HUES6 (cell line): ENCODE measurements around the gene DOCK1.
"Not testable (repeated sequence)": the region's sequence is repeated elsewhere in the genome, so short reads cannot be mapped to it uniquely, and the experiment has no call there.

Experiments used
- H3K27ac ChIP-seq: 2 replicates; pipeline ENCODE4 v1.7.0; 2013; ENCODE audit warnings: low read depth, mild to moderate bottlenecking, low read length, inconsistent platforms
- H3K27me3 ChIP-seq: 2 replicates; pipeline ENCODE4 v1.6.1; 2013; ENCODE audit warnings: low read length; ENCODE audit not compliant: control insufficient read depth, insufficient read depth
- H3K36me3 ChIP-seq: 2 replicates; pipeline ENCODE4 v1.6.1; 2013; ENCODE audit warnings: low read length; ENCODE audit not compliant: control insufficient read depth, insufficient read depth
- H3K4me1 ChIP-seq: 2 replicates; pipeline ENCODE4 v1.6.1; 2013; ENCODE audit warnings: low read length; ENCODE audit not compliant: control insufficient read depth, insufficient read depth
- H3K4me3 ChIP-seq: 2 replicates; pipeline ENCODE4 v1.5.1; 2013; ENCODE audit warnings: low read depth, low read length
- H3K9ac ChIP-seq: one replicate; pipeline ENCODE4 v1.6.1; 2013; ENCODE audit warnings: mild to moderate bottlenecking, low read length
- H3K9me3 ChIP-seq: 2 replicates; pipeline ENCODE4 v1.6.1; 2013; ENCODE audit warnings: low read depth, low read length; ENCODE audit not compliant: control insufficient read depth, insufficient read depth

DOCK1 gene

DNA sequence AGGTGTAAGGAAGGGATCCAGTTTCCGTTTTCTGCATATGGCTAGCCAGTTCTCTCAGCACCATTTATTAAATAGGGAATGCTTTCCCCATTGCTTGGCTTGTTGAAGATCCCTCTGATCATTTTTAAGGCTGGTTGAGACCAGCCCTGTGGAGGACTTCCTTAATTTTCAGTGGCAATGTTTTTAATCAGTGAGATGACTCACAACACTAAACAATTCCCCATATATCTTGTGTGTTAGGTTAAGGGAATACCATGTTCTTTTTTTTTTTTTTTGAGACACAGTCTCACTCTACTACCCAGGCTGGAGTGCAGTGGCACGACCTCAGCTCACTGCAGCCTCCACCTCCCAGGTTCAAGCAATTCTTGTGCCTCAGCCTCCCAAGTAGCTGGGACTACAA lies 404.4 kb downstream of the DOCK1 start:
- H3K36me3 ChIP-seq, H3K27ac ChIP-seq, H3K4me3 ChIP-seq, H3K9ac ChIP-seq, H3K9me3 ChIP-seq, H3K27me3 ChIP-seq: not testable (repeated sequence)
- H3K4me1 ChIP-seq, result peaks cover 12% of the 10 kb centered on the region

DNA sequence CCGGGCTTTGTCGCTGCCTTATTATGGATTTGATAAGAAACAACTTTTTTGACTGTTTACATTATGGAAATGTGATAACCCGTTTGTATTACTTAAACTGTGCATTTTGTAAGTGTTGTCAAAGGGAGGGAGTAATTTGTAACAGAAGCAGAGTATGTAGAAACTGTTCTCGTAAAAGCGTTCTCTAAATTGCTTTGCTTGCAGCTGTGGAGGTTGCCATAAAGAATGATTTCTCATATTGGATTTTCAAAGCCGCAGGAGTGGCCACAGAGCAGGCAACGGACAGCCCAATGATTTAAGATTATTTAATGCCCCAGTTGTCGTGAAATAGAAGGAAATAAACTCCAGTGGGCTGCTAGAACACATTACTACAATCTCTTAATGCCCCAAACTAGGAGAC lies 405.2 kb downstream of the DOCK1 start:
- Histone ChIP-seq H3K36me3 (no peaks in the 10 kb centered on the region), H3K9ac (no peak overlapping the region)

DNA sequence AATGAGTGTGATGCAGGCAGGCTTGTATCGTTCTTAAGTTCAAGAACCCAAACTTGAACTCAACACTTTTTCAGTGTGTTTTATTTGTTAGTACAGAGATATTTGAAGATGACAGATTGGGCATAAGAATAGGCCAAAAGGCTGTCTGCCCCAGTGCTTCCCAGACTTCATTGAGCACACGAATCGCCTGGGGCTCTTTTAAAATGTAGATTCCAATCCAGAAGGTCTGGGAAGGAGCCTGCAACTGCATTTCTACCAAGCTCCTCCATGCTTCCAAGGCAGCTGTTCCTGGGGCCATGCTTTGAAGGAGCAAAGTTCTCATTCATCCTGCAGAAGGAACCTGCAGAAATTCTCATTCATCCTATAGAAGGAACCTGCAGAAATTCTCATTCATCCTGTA lies 405.7 kb downstream of the DOCK1 start:
- no peak overlapping the region for H3K4me3 ChIP-seq
- H3K27me3 ChIP-seq, result no peaks in the 10 kb centered on the region
- H3K36me3 ChIP-seq, result no peaks in the 10 kb centered on the region
- no peaks in the 10 kb centered on the region for H3K9me3 ChIP-seq
- H3K9ac ChIP-seq, result no peak overlapping the region
- H3K27ac ChIP-seq, result no peak overlapping the region
- peaks cover 12% of the 10 kb centered on the region for H3K4me1 ChIP-seq

More for the DNA sequence above, 405.2 kb downstream of the DOCK1 start:
- H3K9me3 ChIP-seq, result no peaks in the 10 kb centered on the region
- no peaks in the 10 kb centered on the region for H3K27me3 ChIP-seq
- no peak overlapping the region for H3K4me3 ChIP-seq
- no peak overlapping the region for H3K27ac ChIP-seq
- peaks cover 12% of the 10 kb centered on the region for H3K4me1 ChIP-seq

DNA sequence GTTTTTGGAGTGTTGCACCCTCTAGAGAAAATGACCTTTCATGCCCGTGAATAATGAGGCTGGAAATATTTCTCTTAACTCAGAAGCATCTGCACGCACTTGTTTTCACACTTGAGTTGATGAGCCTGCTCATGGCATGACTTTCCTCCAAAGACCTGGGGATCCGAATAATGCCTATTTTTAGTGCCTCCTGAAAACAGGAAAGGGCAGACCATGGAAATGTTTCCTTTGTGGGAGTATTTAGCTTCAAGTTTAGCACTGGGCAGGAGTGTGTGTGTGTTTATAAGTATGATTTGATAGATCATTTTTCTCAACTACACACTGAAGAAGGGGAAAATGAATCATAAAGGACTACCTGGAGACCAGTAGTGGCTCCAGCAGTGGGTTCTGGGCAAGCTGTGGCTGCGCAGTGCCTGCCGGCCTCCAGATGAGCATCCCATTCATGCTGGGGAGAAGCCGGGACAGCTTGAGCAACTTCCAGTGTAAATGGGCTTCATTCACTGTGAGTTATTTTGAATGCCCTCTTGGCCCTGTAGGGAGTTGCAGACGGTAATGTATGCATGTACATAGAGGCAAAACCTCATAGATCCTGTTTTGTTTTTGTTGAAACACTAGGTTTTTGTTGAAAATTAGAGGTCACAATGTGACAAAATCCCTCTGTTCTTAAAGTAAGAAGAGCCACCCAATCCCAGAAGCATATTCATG lies 408.9 kb downstream of the DOCK1 start:
- H3K9ac ChIP-seq, result no peak overlapping the region
- no peak overlapping the region for H3K4me3 ChIP-seq
- H3K36me3 ChIP-seq, result no peaks in the 10 kb centered on the region
- no peaks in the 10 kb centered on the region for H3K27me3 ChIP-seq
- no peak overlapping the region for H3K27ac ChIP-seq
- peaks cover 12% of the 10 kb centered on the region for H3K4me1 ChIP-seq
- H3K9me3 ChIP-seq, result no peaks in the 10 kb centered on the region

DNA sequence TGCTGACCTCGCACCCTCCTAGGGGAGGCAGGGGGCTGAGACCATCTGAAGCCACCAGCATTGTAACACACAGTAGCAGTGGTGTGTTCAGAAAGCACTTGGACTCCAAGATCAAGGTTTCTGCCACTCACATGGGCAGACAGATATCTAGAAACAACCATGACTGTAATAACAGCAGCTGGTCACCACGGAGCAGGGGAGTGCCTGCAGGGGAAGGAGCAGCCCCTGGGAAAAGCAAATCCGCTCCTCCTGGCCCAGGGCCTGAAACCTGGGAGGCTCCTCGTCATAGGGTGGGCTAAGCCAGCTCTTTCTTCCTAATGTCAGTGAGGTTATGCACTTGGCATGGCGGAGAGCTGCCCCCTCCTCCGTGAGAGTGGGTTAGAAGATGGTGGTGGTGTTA lies 409.6 kb downstream of the DOCK1 start:
- Histone ChIP-seq H3K36me3 (no peaks in the 10 kb centered on the region), H3K27me3 (no peaks in the 10 kb centered on the region), H3K9me3 (no peaks in the 10 kb centered on the region), H3K9ac (no peak overlapping the region), H3K27ac (no peak overlapping the region), H3K4me3 (no peak overlapping the region), H3K4me1 (peaks cover 12% of the 10 kb centered on the region)

DNA sequence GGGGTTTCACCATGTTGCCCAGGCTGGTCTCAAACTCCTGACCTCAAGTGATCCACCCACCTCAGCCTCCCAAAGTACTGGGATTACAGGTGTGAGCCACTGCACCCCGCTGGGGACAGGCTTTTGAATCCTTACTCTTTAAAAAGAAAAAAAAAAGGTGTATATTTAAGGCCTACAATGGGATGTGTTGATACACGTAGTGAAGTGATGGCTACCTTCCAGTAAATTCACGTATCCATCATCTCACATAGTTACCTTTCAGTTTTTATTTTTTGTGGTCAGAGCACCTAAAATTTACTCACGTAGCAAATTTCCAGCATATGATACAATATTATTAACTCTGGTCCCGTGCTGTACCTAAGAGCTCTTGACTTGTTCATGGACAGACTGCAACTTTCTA lies 410.7 kb downstream of the DOCK1 start:
- 0 out of 2 replicates have a peak, but pooled peaks cover 5% of the 10 kb centered on the region for H3K4me1 ChIP-seq
- H3K27ac ChIP-seq, result no peak overlapping the region
- no peak overlapping the region for H3K9ac ChIP-seq
- no peak overlapping the region for H3K4me3 ChIP-seq
- no peaks in the 10 kb centered on the region for H3K27me3 ChIP-seq
- H3K9me3 ChIP-seq, result no peaks in the 10 kb centered on the region
- no peaks in the 10 kb centered on the region for H3K36me3 ChIP-seq

DNA sequence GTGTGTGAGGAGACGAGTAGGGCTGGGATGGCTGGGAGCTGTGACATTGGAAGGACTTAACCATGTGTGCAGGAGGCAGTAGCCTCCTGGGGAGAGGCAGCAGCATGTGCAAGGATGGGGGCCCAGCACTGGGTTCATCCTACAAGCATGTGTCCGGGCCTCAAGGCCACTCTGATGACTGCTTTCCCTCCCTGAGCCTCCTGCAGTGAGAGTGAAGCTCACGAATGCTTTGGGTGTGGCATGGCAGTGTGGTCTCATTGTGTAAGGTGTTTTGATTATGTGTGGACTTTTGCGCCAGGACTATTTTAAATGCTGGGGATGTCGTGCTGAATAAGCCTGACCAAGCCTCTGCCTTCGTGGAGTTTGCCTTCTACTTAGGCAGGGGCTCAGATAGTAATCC lies 413.2 kb downstream of the DOCK1 start:
- no peak overlapping the region for H3K4me3 ChIP-seq
- H3K27me3 ChIP-seq, result no peaks in the 10 kb centered on the region
- H3K36me3 ChIP-seq, result no peaks in the 10 kb centered on the region
- H3K4me1 ChIP-seq, result no peaks in the 10 kb centered on the region
- H3K9ac ChIP-seq, result no peak overlapping the region
- no peak overlapping the region for H3K27ac ChIP-seq
- no peaks in the 10 kb centered on the region for H3K9me3 ChIP-seq

DNA sequence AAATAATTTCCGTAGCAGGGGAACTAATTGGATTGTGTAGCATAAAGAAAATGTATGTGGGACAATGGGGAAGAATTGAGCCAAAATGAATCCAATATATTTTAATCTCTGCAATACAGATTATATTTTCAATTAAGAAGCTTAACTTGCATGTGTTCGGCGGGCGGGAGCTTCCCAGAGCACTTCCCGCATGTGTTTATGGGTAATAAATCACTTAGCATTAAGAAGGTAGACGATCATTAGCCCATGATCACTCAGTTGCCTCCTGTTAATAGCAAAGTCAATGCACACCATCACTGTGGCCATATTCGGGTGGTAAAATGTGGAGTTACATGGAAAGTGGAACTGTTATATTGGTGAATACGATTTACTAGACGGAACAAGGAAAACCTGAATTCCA lies 414.0 kb downstream of the DOCK1 start:
- no peaks in the 10 kb centered on the region for H3K36me3 ChIP-seq
- H3K4me1 ChIP-seq, result no peaks in the 10 kb centered on the region
- H3K27ac ChIP-seq, result no peak overlapping the region
- H3K27me3 ChIP-seq, result no peaks in the 10 kb centered on the region
- no peak overlapping the region for H3K9ac ChIP-seq
- H3K9me3 ChIP-seq, result no peaks in the 10 kb centered on the region
- H3K4me3 ChIP-seq, result no peak overlapping the region

DNA sequence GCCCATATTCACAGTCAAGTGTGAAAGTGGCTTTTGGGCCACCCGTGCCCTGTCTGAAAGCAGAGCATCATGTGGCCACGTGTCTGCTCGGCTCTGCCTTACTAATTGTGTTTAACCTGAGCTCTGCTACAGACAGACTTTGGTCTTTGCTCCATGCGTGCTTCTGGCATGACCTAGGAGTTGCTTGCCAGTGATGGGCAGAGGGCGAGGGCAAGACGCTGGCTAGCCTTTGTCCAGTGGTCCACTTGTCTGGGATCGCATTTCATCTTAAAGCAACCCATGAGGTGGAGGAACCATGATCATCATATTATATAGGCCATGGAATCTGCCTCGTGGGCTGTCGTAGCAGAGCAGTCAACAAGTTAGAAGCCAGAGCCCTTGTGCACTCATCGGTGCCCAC lies 414.5 kb downstream of the DOCK1 start:
- no peaks in the 10 kb centered on the region for H3K27me3 ChIP-seq
- no peaks in the 10 kb centered on the region for H3K9me3 ChIP-seq
- no peak overlapping the region for H3K27ac ChIP-seq
- H3K4me3 ChIP-seq, result no peak overlapping the region
- H3K9ac ChIP-seq, result no peak overlapping the region
- no peaks in the 10 kb centered on the region for H3K4me1 ChIP-seq
- H3K36me3 ChIP-seq, result no peaks in the 10 kb centered on the region

DNA sequence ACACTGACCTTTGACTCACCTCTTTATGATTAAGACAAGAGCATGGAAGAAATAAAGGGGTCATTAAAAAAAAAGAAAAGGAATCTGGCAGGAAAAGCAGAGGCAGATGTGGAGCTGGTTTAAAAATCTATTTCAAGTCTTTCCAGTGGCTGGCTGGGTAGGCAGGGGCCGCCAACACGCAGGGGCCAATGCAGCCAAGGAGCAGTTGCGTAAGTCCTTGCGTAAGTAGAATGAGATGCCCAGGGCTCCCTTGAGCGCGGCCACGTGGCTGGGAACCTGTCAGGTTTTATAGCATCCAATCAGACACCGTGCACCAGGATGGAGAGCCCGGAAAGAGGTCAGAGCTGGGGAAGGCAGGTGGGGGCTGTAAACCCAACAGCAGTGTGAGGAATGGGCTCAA lies 414.9 kb downstream of the DOCK1 start:
- no peaks in the 10 kb centered on the region for H3K27me3 ChIP-seq
- H3K4me1 ChIP-seq, result no peaks in the 10 kb centered on the region
- no peak overlapping the region for H3K4me3 ChIP-seq
- no peak overlapping the region for H3K9ac ChIP-seq
- no peak overlapping the region for H3K27ac ChIP-seq
- no peaks in the 10 kb centered on the region for H3K36me3 ChIP-seq
- H3K9me3 ChIP-seq, result no peaks in the 10 kb centered on the region

DNA sequence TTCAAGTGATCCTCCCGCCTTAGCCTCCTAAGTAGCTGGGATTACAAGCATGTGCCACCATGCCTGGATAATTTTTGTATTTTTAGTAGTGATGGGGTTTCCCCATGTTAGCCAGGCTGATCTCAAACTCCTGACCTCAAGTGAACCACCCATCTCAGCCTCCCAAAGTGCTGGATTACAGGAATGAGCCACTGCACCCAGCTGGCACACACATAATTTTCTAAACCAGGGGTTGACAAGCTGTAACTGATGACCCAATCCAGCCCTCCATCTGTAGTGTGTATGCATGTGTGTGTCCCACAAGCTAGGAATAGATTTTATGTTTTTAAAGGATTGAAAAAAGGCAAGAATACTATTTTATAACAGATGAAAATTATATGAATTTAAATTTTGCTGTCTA lies 417.1 kb downstream of the DOCK1 start:
- H3K27ac ChIP-seq, result no peak overlapping the region
- H3K9me3 ChIP-seq, result no peaks in the 10 kb centered on the region

DNA sequence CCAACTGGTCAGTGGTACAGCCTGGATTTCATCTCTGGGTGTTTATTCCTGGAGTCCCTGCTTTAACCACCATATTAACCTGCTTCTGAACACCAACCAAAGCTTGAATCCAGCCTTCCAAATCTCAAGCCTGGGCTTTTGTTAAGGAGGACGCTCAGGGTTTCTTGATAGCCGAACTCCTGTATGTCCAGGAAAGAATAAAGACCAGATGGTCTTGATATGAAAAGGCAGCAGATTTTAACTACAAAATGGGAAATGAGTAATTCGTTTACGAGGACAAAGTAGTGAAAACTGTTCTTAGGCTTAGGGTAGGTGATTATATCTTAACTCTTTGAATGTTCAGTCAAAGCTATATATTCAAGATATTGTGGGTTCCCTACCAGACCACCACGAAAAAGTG lies 420.3 kb downstream of the DOCK1 start:
- Histone ChIP-seq H3K27me3 (no peaks in the 10 kb centered on the region), H3K4me1 (no peaks in the 10 kb centered on the region), H3K9me3 (no peaks in the 10 kb centered on the region), H3K36me3 (no peaks in the 10 kb centered on the region), H3K9ac (no peak overlapping the region), H3K27ac (no peak overlapping the region), H3K4me3 (no peak overlapping the region)

More for the DNA sequence above, 417.1 kb downstream of the DOCK1 start:
- Histone ChIP-seq H3K27me3 (no peaks in the 10 kb centered on the region), H3K9ac (no peak overlapping the region), H3K4me3 (no peak overlapping the region), H3K4me1 (no peaks in the 10 kb centered on the region), H3K36me3 (no peaks in the 10 kb centered on the region)
